ENCODE data around the gene FGFBP1. TPM values are rescaled to one million over a fixed set of nuclear protein-coding genes. Genes with fewer than 3 reads are reported as not detected.

FGFBP1 gene
- total RNA-seq, 4 donors from 2014 or later: 2.5 TPM; not detected in 3

- no peak for TF ChIP-seq EP300 (IDR thresholded peaks at IDR 0.05)
- TF ChIP-seq CTCF (IDR thresholded peaks at IDR 0.05): no peak
- TF ChIP-seq POLR2A (IDR thresholded peaks at IDR 0.05): no peak
- Histone ChIP-seq H3K27me3 (no peaks in the 10 kb centered on the region), H3K27ac (no peak overlapping the region), H3K4me1 (no peaks in the 10 kb centered on the region), H3K4me3 (no peak overlapping the region), H3K9me3 (no peaks in the 10 kb centered on the region), H3K36me3 (no peaks in the 10 kb centered on the region)
- DNase-seq (ENCODE audit: low spot score in 2 of 2): no peak
- WGBS, 2 donors: 73 to 82% methylated on average over 7 of the region's 7 CpGs
Measured at GRCh38 chr4:15976456-15977447, 38.2 kb upstream of the FGFBP1 start.

- no peaks in the 10 kb centered on the region for H3K27me3 ChIP-seq
- no peak for DNase-seq (ENCODE audit: low spot score in 2 of 2)
- TF ChIP-seq EP300 (IDR thresholded peaks at IDR 0.05) (no peak), POLR2A (IDR thresholded peaks at IDR 0.05) (no peak), CTCF (IDR thresholded peaks at IDR 0.05) (no peak)
- WGBS, 2 donors: 85 to 89% methylated on average over 8 to 9 of the region's 9 CpGs
- H3K36me3 ChIP-seq: no peaks in the 10 kb centered on the region
- no peaks in the 10 kb centered on the region for H3K4me1 ChIP-seq
- H3K4me3 ChIP-seq: no peak overlapping the region
- H3K27ac ChIP-seq: no peak overlapping the region
- H3K9me3 ChIP-seq: no peaks in the 10 kb centered on the region
Measured at GRCh38 chr4:15971068-15971801, 32.7 kb upstream of the FGFBP1 start.

GRCh38 chr4:15968551-15969300, 30.2 kb upstream of the FGFBP1 start:
- Histone ChIP-seq H3K27ac (no peak overlapping the region), H3K9me3 (no peaks in the 10 kb centered on the region), H3K4me1 (peaks cover 0 to 2% (median under 1%) of the 10 kb centered on the region in 4 donors), H3K27me3 (no peaks in the 10 kb centered on the region), H3K4me3 (no peak overlapping the region), H3K36me3 (no peaks in the 10 kb centered on the region)
- DNase-seq (ENCODE audit: low spot score in 2 of 2): no peak
- no peak for TF ChIP-seq CTCF (IDR thresholded peaks at IDR 0.05)
- TF ChIP-seq POLR2A (IDR thresholded peaks at IDR 0.05): no peak
- TF ChIP-seq EP300 (IDR thresholded peaks at IDR 0.05): no peak
- WGBS, 2 donors: 78 to 81% methylated on average over 11 of the region's 11 CpGs

GRCh38 chr4:15965325-15965724, 26.8 kb upstream of the FGFBP1 start:
- H3K9me3 ChIP-seq: no peaks in the 10 kb centered on the region
- DNase-seq (ENCODE audit: low spot score in 2 of 2): no peak
- H3K4me1 ChIP-seq: peaks cover 0 to 22% (median 3%) of the 10 kb centered on the region in 4 donors
- H3K27me3 ChIP-seq: no peaks in the 10 kb centered on the region
- TF ChIP-seq CTCF (IDR thresholded peaks at IDR 0.05) (no peak), EP300 (IDR thresholded peaks at IDR 0.05) (no peak), POLR2A (IDR thresholded peaks at IDR 0.05) (no peak)
- H3K36me3 ChIP-seq: no peaks in the 10 kb centered on the region
- H3K4me3 ChIP-seq: no peak overlapping the region
- H3K27ac ChIP-seq: no peak overlapping the region
- WGBS, 2 donors: 80 to 87% methylated on average over 5 of the region's 5 CpGs

All from tibial nerve (tissue), 4 donors.